Activated naive CD4-positive, alpha-beta T cell treated with anti-CD3 and anti-CD28 coated beads for 36 hours (primary cell): Measurements from ENCODE around the gene S100A16. TPM values are rescaled to one million over a fixed set of nuclear protein-coding genes. Genes with fewer than 3 reads are reported as not detected.
A peak's percentile ranks its signal among the peaks of the same experiment; 100 is the strongest.

Experiments
- CTCF ChIA-PET: fragments of 350-600 bp; sonication (Branson Sonifier 250); formaldehyde crosslinking; loops from one replicate; lab custom pipeline; 2021; ENCODE audit warnings: antibody characterized with exemption; lab: Charles Lee
- DNase-seq: peaks from one replicate; pipeline ENCODE4 v3.0.0-alpha.2; 2020
- H3K27ac Mint-ChIP-seq: one replicate; pipeline ENCODE4 v1.8.0; 2021; ENCODE audit warnings: mild to moderate bottlenecking, mixed read lengths
- H3K27me3 Mint-ChIP-seq: one replicate; pipeline ENCODE4 v1.8.0; 2021; ENCODE audit warnings: low read depth, mixed read lengths
- H3K36me3 Mint-ChIP-seq: one replicate; pipeline ENCODE4 v1.8.0; 2021; ENCODE audit warnings: low read depth, mixed read lengths
- H3K4me1 Mint-ChIP-seq: one replicate; pipeline ENCODE4 v1.8.0; 2021; ENCODE audit warnings: low read depth, mixed read lengths
- H3K4me3 Mint-ChIP-seq: one replicate; pipeline ENCODE4 v1.8.0; 2021; ENCODE audit warnings: mild to moderate bottlenecking, moderate library complexity, mixed read lengths
- H3K9me3 Mint-ChIP-seq: one replicate; pipeline ENCODE4 v1.8.0; 2021; ENCODE audit warnings: mixed read lengths
- intact Hi-C: fragments of 100-400 bp; cut with micrococcal nuclease; formaldehyde crosslinking; loops from one replicate; pipeline ENCODE4 v1.15.1; 2023
- total RNA-seq, 2 experiments: library from RNA; stranded (reverse); gene quantifications; one replicate each; pipeline ENCODE4 v1.2.3, GENCODE V29; 2021

S100A16 gene
- total RNA-seq, 2 experiments from 2014 or later = not detected

- intact Hi-C loops = loop anchor here (1.0 to 2.0 kb wide), 6 partner anchors 24 to 289 kb away; partner anchors contain the start of gene SNAPIN
Observed at GRCh38 chr1:153633754-153634665, 21.1 kb upstream of the S100A16 start, which contains the start of gene CHTOP. CHTOP (plus strand) TSS chr1:153634066; CDS start chr1:153636589, 2,523 bp downstream.

GRCh38 chr1:153633161-153633753, 20.3 kb upstream of the S100A16 start:
- Mint-ChIP-seq H3K36me3 (peaks cover 35% of the 10 kb centered on the region), H3K9me3 (no peaks in the 10 kb centered on the region), H3K27me3 (no peaks in the 10 kb centered on the region), H3K4me1 (peaks cover 45% of the 10 kb centered on the region), H3K27ac (peak overlapping the region; percentile 100), H3K4me3 (peak overlapping the region; percentile 90)
- CTCF ChIA-PET = interaction anchor here (1.8 to 3.1 kb wide), 3 partner anchors 61 to 123 kb away, joined by 6 to 12 read pairs (median 12); no protein-coding TSS in a partner anchor
- no peak for DNase-seq
- intact Hi-C loops = loop anchor here (1.0 kb wide), 1 partner anchor 290 kb away; no protein-coding TSS in a partner anchor

More at GRCh38 chr1:153633754-153634665, 21.1 kb upstream of the S100A16 start, which contains the start of gene CHTOP:
- Mint-ChIP-seq H3K4me3 (peak within 1 kb of the TSS; percentile 90), H3K9me3 (no peaks in the 10 kb centered on the region), H3K4me1 (peaks cover 45% of the 10 kb centered on the region), H3K36me3 (peaks cover 37% of the 10 kb centered on the region), H3K27me3 (no peaks in the 10 kb centered on the region), H3K27ac (peak within 1 kb of the TSS; percentile 100)
- CTCF ChIA-PET = interaction anchor here (0.6 to 3.1 kb wide), 7 partner anchors 22 to 123 kb away, joined by 3 to 12 read pairs (median 5); partner anchors contain the start of gene S100A5
- peak; percentile 98 for DNase-seq

DNA sequence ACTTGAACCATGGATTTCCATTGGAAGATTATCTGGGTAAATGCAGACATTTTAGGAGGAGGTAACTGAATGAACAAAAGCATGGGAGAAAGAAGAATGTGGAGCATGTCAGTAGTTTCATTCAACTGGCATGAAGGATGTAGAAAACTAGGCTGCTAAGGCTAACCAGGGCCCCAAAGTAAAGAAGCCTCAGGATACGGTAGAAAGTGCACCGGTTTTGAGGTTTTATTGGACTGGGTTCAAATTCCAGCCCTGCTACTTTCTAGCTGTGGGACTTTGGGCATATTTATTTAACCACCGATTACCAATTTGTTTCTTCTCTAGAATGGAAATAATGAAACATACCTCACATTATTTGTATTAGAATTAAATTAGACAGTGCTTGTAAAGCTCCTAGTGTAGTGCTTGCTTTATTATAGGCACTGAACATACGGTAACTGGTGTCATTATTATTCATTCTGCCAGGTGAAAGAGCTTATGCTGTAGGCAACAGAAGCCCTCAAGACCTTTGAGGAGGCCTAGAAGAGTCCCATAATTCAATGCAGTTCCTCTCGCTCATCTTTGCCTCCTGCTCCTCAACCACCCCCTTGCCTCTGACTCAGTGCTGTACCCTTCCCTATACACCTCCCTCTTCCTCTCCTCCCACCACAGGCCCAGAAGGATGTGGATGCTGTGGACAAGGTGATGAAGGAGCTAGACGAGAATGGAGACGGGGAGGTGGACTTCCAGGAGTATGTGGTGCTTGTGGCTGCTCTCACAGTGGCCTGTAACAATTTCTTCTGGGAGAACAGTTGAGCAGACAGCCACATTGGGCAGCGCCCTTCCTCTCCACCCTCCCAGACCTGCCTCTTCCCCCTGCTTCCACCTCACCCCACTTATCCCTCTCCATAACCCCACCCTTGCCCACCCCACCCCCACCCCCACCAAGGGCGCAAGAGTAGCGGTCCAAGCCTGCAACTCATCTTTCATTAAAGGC, 18.4 kb upstream of the S100A16 start:
- intact Hi-C loops = no loop called here
- Mint-ChIP-seq H3K4me3 (no peak overlapping the region), H3K36me3 (peaks cover 18% of the 10 kb centered on the region), H3K4me1 (peaks cover 34% of the 10 kb centered on the region), H3K27me3 (peaks cover 5% of the 10 kb centered on the region), H3K9me3 (no peaks in the 10 kb centered on the region), H3K27ac (peak overlapping the region; percentile 24)
- CTCF ChIA-PET = interaction anchor here (0.5 to 1.5 kb wide), 3 partner anchors 14 to 1704 kb away, joined by 3 read pairs; no protein-coding TSS in a partner anchor
- no peak for DNase-seq

GRCh38 chr1:153630384-153630783, 17.4 kb upstream of the S100A16 start:
- no peak for DNase-seq
- Mint-ChIP-seq H3K9me3 (no peaks in the 10 kb centered on the region), H3K4me3 (no peak overlapping the region), H3K27me3 (peaks cover 10% of the 10 kb centered on the region), H3K4me1 (peaks cover 28% of the 10 kb centered on the region), H3K36me3 (peaks cover 10% of the 10 kb centered on the region), H3K27ac (no peak overlapping the region)
- intact Hi-C loops = no loop called here
- CTCF ChIA-PET = interaction anchor here (0.9 kb wide), 1 partner anchor 97 kb away, joined by 3 read pairs; no protein-coding TSS in a partner anchor

DNA sequence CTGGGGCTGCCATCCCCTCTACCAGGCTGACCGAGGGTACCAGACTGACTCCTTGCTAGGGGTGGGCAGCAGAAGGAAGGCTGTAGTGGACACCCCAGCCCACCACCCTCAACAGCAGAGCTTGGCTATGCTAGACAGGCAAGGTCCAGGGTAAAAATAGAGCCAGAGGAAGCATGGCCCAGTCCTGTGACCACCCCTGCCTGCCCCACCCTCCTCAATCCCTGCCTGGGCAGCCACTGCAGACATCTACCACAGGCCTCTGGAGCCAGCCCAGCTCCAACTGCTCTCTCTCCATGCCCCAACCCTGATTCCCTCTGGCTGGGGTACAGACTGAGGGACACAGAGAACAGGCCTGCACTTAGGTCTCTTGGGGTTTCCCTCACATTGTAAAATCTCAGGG, 17.0 kb upstream of the S100A16 start:
- CTCF ChIA-PET = interaction anchor here (0.9 kb wide), 1 partner anchor 97 kb away, joined by 3 read pairs; no protein-coding TSS in a partner anchor
- intact Hi-C loops = no loop called here
- no peak for DNase-seq
- Mint-ChIP-seq H3K36me3 (peaks cover 9% of the 10 kb centered on the region), H3K4me3 (no peak overlapping the region), H3K9me3 (no peaks in the 10 kb centered on the region), H3K4me1 (peaks cover 27% of the 10 kb centered on the region), H3K27ac (no peak overlapping the region), H3K27me3 (peaks cover 10% of the 10 kb centered on the region)

- peaks cover 10% of the 10 kb centered on the region for H3K27me3 Mint-ChIP-seq
- no peak for DNase-seq
- H3K4me1 Mint-ChIP-seq = peaks cover 25% of the 10 kb centered on the region
- H3K9me3 Mint-ChIP-seq = no peaks in the 10 kb centered on the region
- CTCF ChIA-PET = interaction anchor here (2.4 kb wide), 1 partner anchor 118 kb away, joined by 6 read pairs; no protein-coding TSS in a partner anchor
- intact Hi-C loops = no loop called here
- H3K27ac Mint-ChIP-seq = no peak overlapping the region
- no peak overlapping the region for H3K4me3 Mint-ChIP-seq
- peaks cover 4% of the 10 kb centered on the region for H3K36me3 Mint-ChIP-seq
Observed at GRCh38 chr1:153629343-153629665, 16.4 kb upstream of the S100A16 start.

GRCh38 chr1:153628638-153629342, 15.9 kb upstream of the S100A16 start:
- Mint-ChIP-seq H3K27ac (no peak overlapping the region), H3K4me3 (no peak overlapping the region), H3K27me3 (peaks cover 10% of the 10 kb centered on the region), H3K9me3 (no peaks in the 10 kb centered on the region), H3K36me3 (no peaks in the 10 kb centered on the region), H3K4me1 (peaks cover 24% of the 10 kb centered on the region)
- intact Hi-C loops = no loop called here
- CTCF ChIA-PET = interaction anchor here (2.4 kb wide), 1 partner anchor 118 kb away, joined by 6 read pairs; no protein-coding TSS in a partner anchor
- DNase-seq = no peak

DNA sequence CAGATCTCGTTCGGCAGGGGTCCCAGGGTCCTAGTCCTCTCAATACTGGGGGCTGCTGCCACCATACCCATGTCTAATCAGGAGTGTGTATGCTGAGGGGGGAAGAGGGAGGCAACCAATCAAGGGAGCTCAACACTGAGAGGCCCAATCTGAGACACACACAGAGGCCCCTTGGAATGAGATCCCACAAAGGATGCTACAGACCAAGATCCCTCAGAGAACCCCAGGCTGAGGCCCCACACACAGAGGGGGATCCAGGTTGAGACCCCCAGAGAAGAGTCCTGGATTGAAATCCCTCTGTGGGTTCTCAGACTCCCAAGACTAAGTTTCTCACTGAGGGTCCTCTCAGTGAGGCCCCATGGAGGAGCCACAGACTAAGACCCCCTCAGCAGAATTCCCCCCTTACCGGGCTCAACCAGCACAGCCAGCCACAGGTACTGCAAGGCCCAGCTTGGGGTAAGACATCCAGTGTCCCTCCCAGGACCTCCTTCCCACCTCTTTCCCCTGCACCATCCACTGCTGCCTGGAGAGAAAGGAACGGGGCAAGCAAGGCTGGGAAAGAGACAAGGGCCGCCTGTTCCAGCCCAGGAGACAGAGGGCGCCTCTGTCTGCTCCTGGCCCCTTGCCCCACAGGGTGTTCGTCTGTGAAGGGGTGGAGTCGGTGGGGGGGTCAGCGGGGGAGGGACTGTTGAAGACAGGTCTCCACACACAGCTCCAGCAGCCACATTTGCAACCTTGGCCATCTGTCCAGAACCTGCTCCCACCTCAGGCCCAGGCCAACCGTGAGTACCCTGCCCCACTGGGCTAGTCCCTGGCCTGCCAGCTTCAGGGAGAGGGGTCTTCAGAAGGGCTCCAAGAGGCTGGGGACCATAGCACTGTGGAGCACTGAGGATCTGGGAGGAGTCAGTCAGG, 15.0 kb upstream of the S100A16 start, which contains the start of gene S100A1:
TSS of gene S100A1 (plus strand) at position 720 of the 912 bp plus-strand sequence. CDS start 2,088 bp downstream, outside the sequence.
- H3K36me3 Mint-ChIP-seq = no peaks in the 10 kb centered on the region
- DNase-seq = no peak
- intact Hi-C loops = no loop called here
- peaks cover 10% of the 10 kb centered on the region for H3K27me3 Mint-ChIP-seq
- H3K4me3 Mint-ChIP-seq = no peak within 1 kb of the TSS
- H3K27ac Mint-ChIP-seq = no peak within 1 kb of the TSS
- no peaks in the 10 kb centered on the region for H3K9me3 Mint-ChIP-seq
- CTCF ChIA-PET = interaction anchor here (0.6 to 2.4 kb wide), 6 partner anchors 12 to 403 kb away, joined by 3 to 6 read pairs (median 3); no protein-coding TSS in a partner anchor
- peaks cover 17% of the 10 kb centered on the region for H3K4me1 Mint-ChIP-seq

- no peak within 1 kb of the TSS for H3K27ac Mint-ChIP-seq
- H3K4me1 Mint-ChIP-seq = peaks cover 13% of the 10 kb centered on the region
- peaks cover 10% of the 10 kb centered on the region for H3K27me3 Mint-ChIP-seq
- H3K4me3 Mint-ChIP-seq = no peak within 1 kb of the TSS
- no peaks in the 10 kb centered on the region for H3K9me3 Mint-ChIP-seq
- DNase-seq = peak; percentile 32
- no peaks in the 10 kb centered on the region for H3K36me3 Mint-ChIP-seq
- intact Hi-C loops = no loop called here
- CTCF ChIA-PET = interaction anchor here (0.7 to 2.4 kb wide), 6 partner anchors 11 to 116 kb away, joined by 3 to 6 read pairs (median 3); no protein-coding TSS in a partner anchor
Observed at GRCh38 chr1:153626904-153627714, 14.2 kb upstream of the S100A16 start, which contains the start of gene S100A13. S100A13 (minus strand) TSS chr1:153627505; CDS start chr1:153626472, 1,033 bp downstream.
